Type B pancreatic cell (in vitro differentiated cells): ENCODE results near the gene VAMP8. TPM values are rescaled to one million over a fixed set of nuclear protein-coding genes. Genes with fewer than 3 reads are reported as not detected.
"Not testable (repeated sequence)": the region's sequence is repeated elsewhere in the genome, so short reads cannot be mapped to it uniquely, and the experiment has no call there.

Experiments
- DNase-seq: peaks from one replicate; pipeline ENCODE4 v3.0.0; 2021; ENCODE audit warnings: mixed read lengths; ENCODE audit not compliant: unreplicated experiment; ENCODE audit errors: extremely low spot score
- H3K27ac Mint-ChIP-seq: 2 replicates; pipeline ENCODE4 v1.8.0; 2021; ENCODE audit warnings: mild to moderate bottlenecking, mixed read lengths
- H3K27me3 Mint-ChIP-seq: 2 replicates; pipeline ENCODE4 v1.8.0; 2021; ENCODE audit warnings: mixed read lengths
- H3K36me3 Mint-ChIP-seq: 2 replicates; pipeline ENCODE4 v1.8.0; 2021; ENCODE audit warnings: mixed read lengths
- H3K4me1 Mint-ChIP-seq: one replicate; pipeline ENCODE4 v1.8.0; 2021; ENCODE audit warnings: mixed read lengths; ENCODE audit not compliant: unreplicated experiment
- H3K4me3 Mint-ChIP-seq: 2 replicates; pipeline ENCODE4 v1.8.0; 2021; ENCODE audit warnings: mild to moderate bottlenecking, mixed read lengths
- H3K9me3 Mint-ChIP-seq: 2 replicates; pipeline ENCODE4 v1.8.0; 2021; ENCODE audit warnings: mixed read lengths
- CTCF ChIP-seq: fragments of 200-600 bp; sonication (generic); conservative IDR thresholded peaks from 2 replicates; pipeline ENCODE4 v1.5.0; 2021; ENCODE audit warnings: antibody characterized with exemption, mild to moderate bottlenecking
- total RNA-seq: library from RNA; stranded (reverse); gene quantifications from 2 replicates; pipeline ENCODE4 v1.2.1, GENCODE V29; 2021; ENCODE audit warnings: low replicate concordance

Gene VAMP8
- total RNA-seq, 1 donor from 2014 or later: 62.8 TPM

DNA sequence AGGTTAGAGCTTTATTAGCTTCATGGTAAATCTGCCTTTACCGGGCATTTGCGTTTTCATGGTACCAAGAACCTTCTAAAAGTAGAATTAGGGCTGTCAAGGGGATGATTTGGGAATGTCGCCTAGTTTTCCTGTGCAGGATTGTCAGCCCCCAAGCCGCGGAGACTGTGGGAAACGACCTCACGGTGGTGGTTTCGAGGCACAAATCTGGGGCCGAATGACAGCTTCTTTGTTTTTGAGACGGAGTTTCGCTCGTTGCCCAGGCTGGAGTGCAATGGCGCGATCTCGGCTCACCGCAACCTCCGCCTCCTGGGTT, 38.0 kb downstream of the VAMP8 start:
- H3K27me3 Mint-ChIP-seq: no peaks in the 10 kb centered on the region

DNA sequence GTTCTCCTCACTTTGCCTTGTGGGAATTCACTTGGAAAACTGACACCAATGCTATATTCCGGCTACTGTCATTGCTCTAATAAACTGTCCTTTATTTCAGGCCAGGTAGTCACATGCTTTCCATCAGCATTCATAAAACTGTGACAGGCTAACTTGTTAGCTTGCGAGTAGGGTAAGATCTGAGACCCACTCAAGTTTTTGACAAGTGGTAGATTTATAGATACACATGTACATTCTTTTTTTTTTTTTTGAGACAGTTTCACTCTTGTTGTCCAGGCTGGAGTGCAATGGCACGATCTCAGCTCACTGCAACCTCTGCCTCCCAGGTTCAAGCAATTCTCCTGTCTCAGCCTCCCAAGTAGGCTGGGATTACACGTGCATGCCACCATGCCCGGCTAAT, 40.3 kb downstream of the VAMP8 start:
- Mint-ChIP-seq H3K36me3 (peaks cover 12% of the 10 kb centered on the region), H3K4me3 (peak overlapping the region; percentile 96), H3K4me1 (peaks cover 11% of the 10 kb centered on the region), H3K27ac (peak overlapping the region; percentile 75)
- not testable (repeated sequence) for H3K27me3 Mint-ChIP-seq, H3K9me3 Mint-ChIP-seq, DNase-seq

More for the DNA sequence above, 38.0 kb downstream of the VAMP8 start:
- no peak for TF ChIP-seq CTCF
- no peak overlapping the region for H3K27ac Mint-ChIP-seq
- peaks cover 11% of the 10 kb centered on the region for H3K4me1 Mint-ChIP-seq
- peaks cover 6% of the 10 kb centered on the region for H3K36me3 Mint-ChIP-seq
- H3K9me3 Mint-ChIP-seq: no peaks in the 10 kb centered on the region
- no peak overlapping the region for H3K4me3 Mint-ChIP-seq
- DNase-seq: no peak

DNA sequence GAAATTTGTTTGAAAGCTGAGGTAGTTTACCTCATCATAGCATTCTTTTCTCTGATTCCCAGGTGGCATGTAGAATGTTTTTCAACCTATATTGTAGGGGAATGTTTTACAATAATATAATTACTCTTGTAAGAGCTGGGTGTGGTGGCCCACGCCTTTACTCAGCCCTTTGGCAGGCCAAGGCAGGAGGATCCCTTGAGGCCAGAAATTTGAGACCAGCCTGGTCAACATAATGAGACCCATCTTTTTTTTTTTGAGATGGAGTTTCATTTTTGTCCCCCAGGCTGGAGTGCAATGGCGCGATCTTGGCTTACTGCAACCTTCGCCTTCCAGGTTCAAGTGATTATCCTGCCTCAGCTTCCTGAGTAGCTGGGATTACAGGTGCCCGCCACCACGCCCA, 42.2 kb downstream of the VAMP8 start:
- peaks cover 20% of the 10 kb centered on the region for H3K36me3 Mint-ChIP-seq

DNA sequence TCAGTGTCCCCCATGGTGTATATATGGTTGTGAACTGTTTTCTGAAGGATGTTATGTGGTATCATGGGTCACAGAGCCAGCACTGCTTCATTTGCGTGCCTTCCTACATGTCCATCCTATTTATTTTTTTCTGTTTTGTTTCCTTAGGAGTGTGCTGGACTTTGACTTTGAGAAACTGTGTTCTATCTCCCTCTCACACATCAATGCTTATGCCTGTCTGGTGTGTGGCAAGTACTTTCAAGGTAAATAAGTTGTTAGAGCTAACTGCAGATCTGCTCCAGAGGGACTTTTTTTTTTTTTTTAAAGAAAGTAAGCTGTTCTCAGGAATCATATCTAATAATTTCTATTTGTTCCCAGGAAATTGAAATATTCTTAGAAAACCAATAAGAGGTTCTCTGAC, 44.0 kb downstream of the VAMP8 start:
- Mint-ChIP-seq H3K27me3 (no peaks in the 10 kb centered on the region), H3K4me3 (no peak overlapping the region), H3K9me3 (no peaks in the 10 kb centered on the region), H3K27ac (no peak overlapping the region), H3K4me1 (peaks cover 11% of the 10 kb centered on the region), H3K36me3 (peaks cover 27% of the 10 kb centered on the region)
- TF ChIP-seq CTCF: no peak
- DNase-seq: no peak

More for the DNA sequence above, 42.2 kb downstream of the VAMP8 start:
- Mint-ChIP-seq H3K4me1 (peaks cover 11% of the 10 kb centered on the region), H3K9me3 (no peaks in the 10 kb centered on the region), H3K4me3 (peak overlapping the region; percentile 59), H3K27me3 (no peaks in the 10 kb centered on the region), H3K27ac (peak overlapping the region; percentile 61)
- DNase-seq: no peak
- TF ChIP-seq CTCF: no peak

DNA sequence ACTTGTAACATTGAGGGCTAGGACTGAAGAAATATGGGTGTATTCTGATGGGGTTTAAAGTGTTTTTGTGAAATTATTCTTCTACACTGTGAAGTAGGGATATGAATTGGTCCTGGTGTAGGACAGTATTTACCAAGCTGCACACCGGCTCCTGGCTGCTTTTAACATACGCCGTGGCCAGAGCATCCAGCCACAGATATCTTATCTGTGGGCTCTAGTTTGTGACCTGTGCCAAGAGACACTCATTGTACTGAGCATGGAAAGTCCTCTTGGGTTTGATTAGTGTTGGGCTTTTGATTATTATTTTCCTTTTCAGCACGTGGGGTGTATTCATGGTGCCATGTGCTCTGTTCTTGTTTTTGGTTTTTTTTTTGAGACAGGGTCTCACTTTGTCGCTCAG, 46.6 kb downstream of the VAMP8 start:
- no peaks in the 10 kb centered on the region for H3K9me3 Mint-ChIP-seq
- no peaks in the 10 kb centered on the region for H3K27me3 Mint-ChIP-seq
- H3K4me3 Mint-ChIP-seq: no peak overlapping the region
- TF ChIP-seq CTCF: no peak
- DNase-seq: no peak
- H3K27ac Mint-ChIP-seq: no peak overlapping the region
- H3K4me1 Mint-ChIP-seq: peaks cover 4% of the 10 kb centered on the region
- H3K36me3 Mint-ChIP-seq: peaks cover 25% of the 10 kb centered on the region

DNA sequence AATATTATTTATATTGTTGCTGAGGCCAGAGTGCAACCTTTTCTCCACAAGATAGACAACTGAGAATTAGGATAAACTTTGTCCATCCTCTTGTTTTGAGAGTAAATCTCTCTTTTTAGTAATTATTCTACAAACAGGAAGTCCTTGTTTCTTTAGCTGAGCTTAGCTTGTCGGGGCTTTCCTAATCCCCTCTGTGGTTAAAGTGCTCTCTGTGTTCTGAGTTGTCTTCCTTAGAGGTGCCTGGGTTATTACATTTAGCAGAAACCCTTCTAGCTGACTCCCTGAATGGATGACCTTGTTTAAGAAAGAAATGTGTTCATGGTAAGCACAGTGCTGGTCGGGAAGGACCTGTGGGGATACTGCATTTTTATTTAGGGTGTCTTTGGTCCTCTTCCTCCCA, 51.3 kb downstream of the VAMP8 start:
- Mint-ChIP-seq H3K36me3 (peaks cover 18% of the 10 kb centered on the region), H3K9me3 (no peaks in the 10 kb centered on the region), H3K27me3 (no peaks in the 10 kb centered on the region), H3K27ac (no peak overlapping the region), H3K4me3 (no peak overlapping the region), H3K4me1 (no peaks in the 10 kb centered on the region)
- TF ChIP-seq CTCF: no peak
- no peak for DNase-seq
